ENCODE measurements around the gene BUD13.

DNA sequence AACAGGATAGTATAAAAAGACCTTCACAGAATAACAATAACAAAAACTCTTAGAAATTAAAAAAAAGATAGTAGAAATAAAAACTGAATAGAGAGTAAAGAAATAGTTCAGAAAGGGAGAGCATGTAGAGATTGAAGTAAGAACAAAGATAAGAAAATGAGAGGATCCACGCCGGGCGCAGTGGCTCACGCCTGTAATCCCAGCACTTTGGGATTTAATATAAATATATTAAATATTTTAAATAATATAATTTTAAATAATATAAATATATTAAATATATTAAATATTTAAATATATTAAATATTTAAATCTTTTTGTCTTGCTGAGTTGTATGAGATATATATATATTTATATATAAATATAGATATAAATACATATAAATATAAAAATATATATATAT, 39.3 kb upstream of the BUD13 start:
- TF ChIP-seq CTCF (conservative IDR thresholded peaks at IDR 0.05; ENCODE audit: low read depth, low read length) = no peak
- TF ChIP-seq EZH2 (IDR thresholded peaks at IDR 0.05; ENCODE audit: borderline replicate concordance, low read depth, low read length, poor library complexity, severe bottlenecking) = no peak
